Endothelial cell of umbilical vein (primary cell): Measurements from ENCODE around the gene NUSAP1.

ENCODE experiments used
- MYC ChIP-seq: IDR thresholded peaks from one replicate; pipeline ENCODE4 v1.6.1; 2011; ENCODE audit warnings: mild to moderate bottlenecking, low read depth, low read length
- POLR2A ChIP-seq: IDR thresholded peaks from 2 replicates; pipeline ENCODE4 v1.6.1; 2012; ENCODE audit warnings: low read depth, mild to moderate bottlenecking, control low read depth, low read length

DNA sequence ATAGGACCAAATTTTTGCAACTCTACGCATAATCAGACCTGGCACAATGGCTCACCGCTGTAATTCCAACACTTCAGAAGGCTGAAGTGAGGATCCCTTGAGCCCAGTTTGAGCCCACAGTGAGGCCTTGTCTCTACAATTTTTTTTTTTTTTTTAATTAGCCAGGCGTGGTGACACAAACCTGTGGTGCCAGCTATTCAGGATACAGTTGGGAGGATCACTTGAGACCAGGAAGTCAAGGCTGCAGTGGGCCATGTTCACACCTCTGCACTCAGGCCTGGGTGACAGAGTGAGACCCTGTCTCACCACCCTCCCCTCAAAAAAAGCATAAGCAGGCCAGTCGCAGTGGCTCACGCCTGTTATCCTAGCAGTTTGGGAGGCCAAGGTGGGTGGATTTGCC is 25.0 kb upstream of the NUSAP1 start:
- TF ChIP-seq MYC = no peak
- no peak for TF ChIP-seq POLR2A
